HG03469 (cell line): ENCODE data around the gene RPL5.

Experiments
- ATAC-seq: cut with Tn5 transposase; IDR thresholded peaks from one replicate; pipeline ENCODE4 v1.9.1; 2021; ENCODE audit warnings: mild to moderate bottlenecking, moderate library complexity, moderate number of reproducible peaks; ENCODE audit not compliant: unreplicated experiment

The RPL5 gene

GRCh38 chr1:92853299-92853698, 21.5 kb downstream of the RPL5 start:
- no peak for ATAC-seq

- ATAC-seq, result no peak
These were observed 22.4 kb downstream of the RPL5 start for GRCh38 chr1:92854101-92854785.

- no peak for ATAC-seq
These were observed 23.4 kb downstream of the RPL5 start for GRCh38 chr1:92855236-92855635.

- ATAC-seq, result no peak
These were observed 26.0 kb downstream of the RPL5 start for GRCh38 chr1:92857817-92858216.

- ATAC-seq, result no peak
These were observed 26.9 kb downstream of the RPL5 start for GRCh38 chr1:92858564-92859399.

GRCh38 chr1:92859400-92860039, 27.7 kb downstream of the RPL5 start:
- no peak for ATAC-seq

GRCh38 chr1:92862605-92863004, 30.8 kb downstream of the RPL5 start:
- ATAC-seq, result no peak

- ATAC-seq, result no peak
These were observed 32.3 kb downstream of the RPL5 start for GRCh38 chr1:92864131-92864530.

GRCh38 chr1:92870591-92870990, 38.8 kb downstream of the RPL5 start:
- no peak for ATAC-seq

- no peak for ATAC-seq
These were observed 40.9 kb downstream of the RPL5 start for GRCh38 chr1:92872719-92873118.

GRCh38 chr1:92874987-92875386, 43.1 kb downstream of the RPL5 start:
- ATAC-seq, result no peak

- ATAC-seq, result no peak
These were observed 44.5 kb downstream of the RPL5 start for GRCh38 chr1:92876351-92876750.

- no peak for ATAC-seq
These were observed 45.4 kb downstream of the RPL5 start for GRCh38 chr1:92877081-92877711.

GRCh38 chr1:92877792-92878191, 46.0 kb downstream of the RPL5 start:
- no peak for ATAC-seq

- ATAC-seq, result no peak
These were observed 47.6 kb downstream of the RPL5 start for GRCh38 chr1:92879316-92879968.

GRCh38 chr1:92881391-92881790, 49.6 kb downstream of the RPL5 start:
- ATAC-seq, result no peak

- ATAC-seq, result no peak
These were observed 51.0 kb downstream of the RPL5 start for GRCh38 chr1:92882819-92883218.

- ATAC-seq, result no peak
These were observed 51.5 kb downstream of the RPL5 start for GRCh38 chr1:92883297-92883696.

GRCh38 chr1:92884195-92884594, 52.4 kb downstream of the RPL5 start:
- no peak for ATAC-seq

- no peak for ATAC-seq
These were observed 55.1 kb downstream of the RPL5 start for GRCh38 chr1:92886886-92887419.

- ATAC-seq, result no peak
These were observed 55.6 kb downstream of the RPL5 start for GRCh38 chr1:92887465-92887864.
